RPMI8226 (cell line): Measurements from ENCODE around the gene C2CD4C.
"Not testable (repeated sequence)": the region's sequence is repeated elsewhere in the genome, so short reads cannot be mapped to it uniquely, and the experiment has no call there.

Experiments used
- DNase-seq: peaks from one replicate; pipeline ENCODE4 v3.0.0-alpha.2; 2015

C2CD4C gene

DNA sequence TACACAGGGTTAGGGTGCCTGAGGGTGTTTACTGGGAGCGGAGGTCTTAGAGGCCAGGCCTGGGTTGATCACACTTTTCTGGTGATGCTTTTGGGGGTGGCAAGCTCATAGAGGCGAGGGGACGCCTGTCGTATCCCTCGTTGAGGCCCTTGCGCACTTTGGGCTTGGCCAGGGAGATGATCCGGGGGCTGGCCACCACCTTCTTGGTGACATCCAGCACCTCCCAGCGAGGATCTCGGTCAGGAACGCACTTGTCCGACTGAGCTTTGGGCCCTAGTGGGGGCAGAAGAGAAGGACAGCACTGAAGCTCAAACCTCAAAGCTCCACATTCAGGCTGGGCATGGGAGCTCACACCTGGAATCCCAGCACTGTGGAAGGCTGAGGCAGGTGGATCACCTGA, 46.8 kb downstream of the C2CD4C start:
- peak; percentile 7 for DNase-seq

DNA sequence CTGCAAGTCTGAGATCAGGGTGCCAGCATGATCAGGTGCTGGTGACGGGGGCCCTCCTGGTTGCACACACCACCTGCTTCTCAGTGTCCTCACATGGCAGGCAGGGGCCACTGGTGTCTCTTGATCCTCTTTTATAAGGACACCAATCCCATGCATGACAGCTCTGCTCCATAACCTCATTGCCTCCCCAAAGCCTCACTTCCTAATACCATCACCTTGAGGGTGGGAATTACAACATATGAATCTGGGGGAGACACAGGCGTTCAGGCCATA, 49.4 kb downstream of the C2CD4C start:
- DNase-seq: no peak

DNA sequence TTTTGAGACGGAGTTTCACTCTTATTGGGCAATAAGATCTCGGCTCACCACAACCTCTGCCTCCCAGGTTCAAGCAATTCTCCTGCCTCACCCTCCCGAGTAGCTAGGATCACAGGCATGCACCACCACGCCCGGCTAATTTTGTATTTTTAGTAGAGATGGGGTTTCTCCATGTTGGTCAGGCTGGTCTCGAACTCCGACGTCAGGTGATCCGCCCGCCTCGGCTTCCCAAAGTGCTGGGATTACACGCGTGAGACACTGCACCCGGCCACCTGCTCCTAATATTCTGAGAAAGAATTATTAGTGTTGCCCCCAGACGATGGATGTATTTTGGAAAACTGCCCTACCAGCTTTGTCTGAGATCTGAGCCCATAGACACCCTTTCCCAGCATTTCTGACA, 53.4 kb downstream of the C2CD4C start:
- not testable (repeated sequence) for DNase-seq
